Transverse colon (tissue), 4 donors: ENCODE results near the gene PDE4B.

Experiments
- POLR2A ChIP-seq: fragments of 450-650 bp; IDR thresholded peaks from one replicate; pipeline ENCODE4 v1.6.1; 2016; ENCODE audit warnings: antibody characterized with exemption, mild to moderate bottlenecking, moderate library complexity
- POLR2AphosphoS5 ChIP-seq, 3 donors: sonication (generic); formaldehyde crosslinking; IDR thresholded peaks; one replicate each; pipeline ENCODE4 v1.6.1; 2016; ENCODE audit warnings: antibody characterized with exemption in 3 of 3
- TF ChIP-seq, protein P1 (sequence below), 5 experiments: fragments of 200-600 bp in 3 of 5; fragments of 450-650 bp in 2 of 5; sonication (generic) in 3 of 5; IDR thresholded peaks; 1 replicate in 2 of 5; 2 replicates in 3 of 5; pipeline ENCODE4 v1.5.1; 2016 to 2017; ENCODE audit warnings: antibody characterized with exemption in 5 of 5, inconsistent platforms in 3 of 5, mild to moderate bottlenecking in 2 of 5, moderate library complexity in 1 of 5

DNA sequence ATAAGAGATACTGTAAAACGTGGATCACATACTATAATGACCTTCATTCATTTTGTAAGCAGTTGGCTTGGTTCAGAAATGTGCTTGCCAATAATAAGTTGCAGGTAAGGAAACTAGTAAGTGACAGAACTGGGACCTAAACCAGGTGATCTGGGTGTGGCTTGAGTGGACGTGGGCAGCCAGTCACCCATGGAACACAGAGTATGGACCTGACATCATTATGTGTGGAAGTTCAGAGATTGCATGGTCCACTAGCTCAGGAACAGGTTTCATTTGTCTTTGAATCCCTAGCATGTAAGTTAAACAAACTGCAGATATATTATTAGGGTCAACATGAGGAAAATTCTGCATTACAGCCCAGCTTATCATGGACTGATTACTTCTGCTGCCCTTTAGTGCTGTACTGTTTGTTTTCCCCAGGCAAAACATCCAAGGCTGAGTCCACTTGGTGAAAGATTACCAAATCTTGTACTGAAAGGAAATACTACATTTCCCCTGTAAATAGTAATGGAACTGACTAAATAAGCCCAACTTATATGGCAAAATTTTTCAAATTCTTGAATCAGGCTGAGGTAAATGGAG is 414.0 kb downstream of the PDE4B start:
- TF ChIP-seq, protein P1, sequence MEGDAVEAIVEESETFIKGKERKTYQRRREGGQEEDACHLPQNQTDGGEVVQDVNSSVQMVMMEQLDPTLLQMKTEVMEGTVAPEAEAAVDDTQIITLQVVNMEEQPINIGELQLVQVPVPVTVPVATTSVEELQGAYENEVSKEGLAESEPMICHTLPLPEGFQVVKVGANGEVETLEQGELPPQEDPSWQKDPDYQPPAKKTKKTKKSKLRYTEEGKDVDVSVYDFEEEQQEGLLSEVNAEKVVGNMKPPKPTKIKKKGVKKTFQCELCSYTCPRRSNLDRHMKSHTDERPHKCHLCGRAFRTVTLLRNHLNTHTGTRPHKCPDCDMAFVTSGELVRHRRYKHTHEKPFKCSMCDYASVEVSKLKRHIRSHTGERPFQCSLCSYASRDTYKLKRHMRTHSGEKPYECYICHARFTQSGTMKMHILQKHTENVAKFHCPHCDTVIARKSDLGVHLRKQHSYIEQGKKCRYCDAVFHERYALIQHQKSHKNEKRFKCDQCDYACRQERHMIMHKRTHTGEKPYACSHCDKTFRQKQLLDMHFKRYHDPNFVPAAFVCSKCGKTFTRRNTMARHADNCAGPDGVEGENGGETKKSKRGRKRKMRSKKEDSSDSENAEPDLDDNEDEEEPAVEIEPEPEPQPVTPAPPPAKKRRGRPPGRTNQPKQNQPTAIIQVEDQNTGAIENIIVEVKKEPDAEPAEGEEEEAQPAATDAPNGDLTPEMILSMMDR (IDR thresholded peaks at IDR 0.05) = no peak
- no peak for TF ChIP-seq POLR2AphosphoS5 (IDR thresholded peaks at IDR 0.05)
- TF ChIP-seq POLR2A = no peak
